HUDEP-2 (cell line): ENCODE results near the gene PYY.
"Not testable (repeated sequence)": the region's sequence is repeated elsewhere in the genome, so short reads cannot be mapped to it uniquely, and the experiment has no call there.

Experiments
- DNase-seq, 76 experiments: peaks; one replicate each; lab custom pipeline; 2025; ENCODE audit not compliant: unreplicated experiment in 76 of 76; lab: John Stamatoyannopoulos, UW

Gene PYY

DNA sequence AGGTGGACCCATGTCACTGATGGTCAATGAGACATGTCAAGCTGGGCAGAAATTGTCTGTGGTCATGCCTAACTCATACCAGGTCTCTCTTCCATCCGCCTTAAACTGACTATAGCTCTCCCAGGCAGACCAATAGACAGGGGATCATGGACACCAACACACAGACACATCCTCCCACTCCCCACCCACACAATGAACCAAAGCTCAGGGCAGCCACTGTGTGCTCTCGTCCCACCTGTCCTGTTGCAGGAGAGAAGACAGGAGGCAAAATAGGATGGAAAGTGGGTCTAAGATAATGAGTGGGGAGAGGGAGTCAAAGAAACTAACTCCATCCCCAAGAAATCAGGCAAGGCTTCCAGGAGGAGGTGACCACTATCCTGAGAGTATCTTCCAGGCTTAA, 3.2 kb downstream of the PYY start:
- DNase-seq = no peak

- DNase-seq = peak in 5 of 76 experiments; percentile 2 to 19 (median 6)
Measured at GRCh38 chr17:43949781-43950180, 4.0 kb downstream of the PYY start.

- no peak for DNase-seq
Measured at GRCh38 chr17:43946781-43947180, 7.0 kb downstream of the PYY start.

DNA sequence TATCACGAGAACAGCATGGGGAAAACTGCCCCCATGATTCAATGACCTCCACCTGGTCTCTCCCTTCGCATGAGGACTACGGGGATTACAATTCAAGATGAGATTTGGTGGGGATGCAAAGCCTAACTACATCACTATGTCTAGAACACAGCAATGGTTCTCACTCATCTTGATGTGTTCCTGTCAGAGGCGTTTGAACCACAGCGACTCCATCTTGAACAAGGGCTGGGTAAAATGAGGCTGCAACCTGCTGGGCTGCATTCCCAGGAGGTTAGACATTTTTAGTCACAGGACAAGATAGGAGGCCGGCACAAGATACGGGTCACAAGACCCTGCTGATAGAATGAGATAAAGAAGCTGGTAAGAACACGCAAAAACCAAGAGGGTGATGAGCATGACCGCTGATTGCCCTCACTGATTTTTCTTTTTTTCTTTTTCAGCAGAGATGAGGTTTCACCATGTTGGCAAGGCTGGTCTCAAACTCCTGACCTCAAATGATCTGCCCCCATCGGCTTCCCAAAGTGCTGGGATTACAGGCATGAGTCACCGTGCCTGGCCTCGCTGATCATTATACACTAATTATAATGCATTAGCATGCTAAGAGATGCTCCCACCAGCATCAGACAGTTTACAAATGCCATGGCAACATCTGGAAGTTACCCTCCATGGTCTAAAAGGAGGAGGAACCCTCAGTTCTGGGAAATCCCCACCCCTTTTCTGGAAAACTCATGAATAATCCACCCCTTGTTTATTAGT, 8.5 kb downstream of the PYY start:
- DNase-seq = peak in 11 of 76 experiments; percentile 4 to 52 (median 11)

DNA sequence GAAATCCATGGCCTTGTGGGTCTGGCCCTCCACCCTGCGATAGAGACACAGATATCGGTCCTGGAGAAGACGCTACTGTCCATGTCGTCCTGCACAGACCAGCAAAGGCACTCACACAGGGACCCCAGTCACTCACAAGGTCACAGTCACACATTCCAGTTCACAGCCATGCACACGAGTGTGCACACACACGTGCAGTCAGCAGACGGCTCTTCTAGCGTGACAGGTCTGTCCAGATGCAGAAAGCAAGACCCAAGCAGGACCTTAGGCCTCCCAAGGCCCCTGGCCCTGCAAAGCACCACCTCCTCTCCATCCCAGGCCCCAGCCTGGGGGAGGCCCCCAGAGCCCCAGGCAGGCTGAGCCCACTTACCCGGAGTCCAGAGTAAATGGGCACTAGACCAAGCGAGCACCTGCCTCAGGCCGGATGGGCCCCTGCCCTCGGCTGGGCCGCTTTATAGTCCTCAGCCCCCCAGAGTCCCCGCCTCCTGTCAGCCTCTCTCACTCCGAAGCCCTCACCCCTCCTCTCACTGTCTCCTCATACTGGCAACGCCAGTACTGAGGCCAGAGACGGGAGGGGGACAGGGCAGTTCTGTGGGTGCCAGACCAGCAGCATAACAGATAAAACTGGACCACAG, 11.6 kb downstream of the PYY start, which contains the start of gene PPY:
Gene PPY, minus strand, starts transcription at position 426 of the 635 bp plus-strand sequence. CDS start 822 bp downstream, outside the sequence.
- no peak for DNase-seq

- peak in 33 of 76 experiments; percentile 5 to 55 (median 18) for DNase-seq
Measured at GRCh38 chr17:43940630-43941029, 13.1 kb downstream of the PYY start.

- DNase-seq = no peak
Measured at GRCh38 chr17:43939886-43940285, 13.9 kb downstream of the PYY start.

- not testable (repeated sequence) for DNase-seq
Measured at GRCh38 chr17:43939452-43939851, 14.3 kb downstream of the PYY start.

- DNase-seq = no peak
Measured at GRCh38 chr17:43938838-43939182, 14.9 kb downstream of the PYY start.

DNA sequence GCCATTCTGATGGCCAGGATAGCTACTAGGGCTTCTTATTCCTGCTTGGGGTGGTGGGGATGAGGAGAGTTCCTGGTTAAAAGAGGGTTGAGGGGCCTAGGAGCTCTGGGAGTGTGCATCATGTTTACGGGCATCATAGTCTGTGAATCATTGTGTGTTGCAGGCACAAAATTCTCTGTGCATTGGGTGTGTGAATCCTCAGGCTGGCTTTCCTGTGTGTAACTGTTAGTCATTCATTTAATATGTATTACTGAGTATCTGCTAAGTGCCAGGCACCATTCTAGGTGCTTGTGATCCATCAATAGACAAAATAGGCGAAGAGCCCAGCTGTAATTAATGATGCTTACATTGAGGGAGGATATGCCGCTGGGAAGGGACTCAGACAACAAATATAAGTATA, 17.3 kb downstream of the PYY start:
- DNase-seq = no peak

- no peak for DNase-seq
Measured at GRCh38 chr17:43935926-43936261, 17.8 kb downstream of the PYY start.

DNA sequence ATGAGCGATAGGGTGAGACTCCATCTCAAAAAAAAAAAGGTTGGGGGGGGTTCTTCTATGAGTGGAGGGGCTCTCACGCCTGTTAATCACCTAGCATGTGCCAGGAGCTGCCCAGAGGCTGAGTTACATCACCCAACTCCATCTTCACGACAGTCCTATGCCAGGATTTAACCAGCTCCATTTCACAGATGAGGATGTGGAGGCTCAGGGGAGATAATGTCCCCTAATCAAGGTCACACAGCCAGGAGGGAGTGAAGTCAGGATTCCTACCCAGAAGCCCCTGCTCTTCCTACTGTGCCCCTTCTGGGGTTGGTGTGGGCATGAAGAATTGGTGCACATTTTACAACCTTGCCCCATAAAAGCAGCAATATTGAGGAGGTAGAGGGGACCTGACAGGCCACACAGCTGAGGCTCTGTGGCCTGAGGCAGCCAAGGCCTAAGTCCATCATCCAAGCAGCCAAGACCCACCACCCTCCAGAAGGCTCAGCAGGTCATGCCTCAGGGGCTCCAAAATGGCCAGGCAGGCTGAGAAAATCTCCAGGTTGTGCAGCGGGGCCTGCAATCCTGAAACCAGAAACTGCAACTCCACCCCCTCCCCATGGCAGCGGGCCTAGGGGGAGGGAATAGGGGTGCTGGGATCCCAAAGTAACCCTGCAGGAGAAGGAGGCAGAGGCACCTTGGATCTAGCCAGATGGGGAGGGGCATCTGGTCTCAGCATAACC, 18.4 kb downstream of the PYY start:
- no peak for DNase-seq

GRCh38 chr17:43932923-43933322, 20.8 kb downstream of the PYY start:
- no peak for DNase-seq

- DNase-seq = no peak
Measured at GRCh38 chr17:43932357-43932756, 21.4 kb downstream of the PYY start.

DNA sequence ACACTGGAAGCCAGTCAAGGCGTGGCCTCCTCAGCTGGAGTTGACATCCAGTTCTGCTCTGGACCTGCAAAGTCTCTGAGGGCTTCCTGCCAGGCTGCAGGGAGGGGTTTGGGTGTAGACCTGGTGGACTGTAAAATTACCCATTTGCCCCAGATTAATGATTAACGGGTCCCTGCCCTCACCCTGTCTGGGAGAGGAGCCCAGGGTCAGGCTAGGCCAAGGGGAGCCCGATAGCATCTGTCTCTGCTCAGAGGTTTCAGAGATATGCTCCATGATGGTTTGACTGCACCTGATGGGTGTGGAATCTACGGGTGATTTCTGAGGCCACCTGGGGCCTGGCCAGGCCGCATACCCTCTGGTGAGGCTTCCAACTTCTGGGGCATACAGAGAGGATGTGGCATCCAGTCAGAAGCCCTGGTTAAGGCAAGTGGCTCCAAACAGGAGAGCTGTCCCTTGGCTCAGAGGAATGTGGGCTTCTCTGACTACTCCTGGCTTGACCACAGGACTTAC, 22.6 kb downstream of the PYY start:
- peak in 1 of 76 experiments; percentile 5 for DNase-seq

DNA sequence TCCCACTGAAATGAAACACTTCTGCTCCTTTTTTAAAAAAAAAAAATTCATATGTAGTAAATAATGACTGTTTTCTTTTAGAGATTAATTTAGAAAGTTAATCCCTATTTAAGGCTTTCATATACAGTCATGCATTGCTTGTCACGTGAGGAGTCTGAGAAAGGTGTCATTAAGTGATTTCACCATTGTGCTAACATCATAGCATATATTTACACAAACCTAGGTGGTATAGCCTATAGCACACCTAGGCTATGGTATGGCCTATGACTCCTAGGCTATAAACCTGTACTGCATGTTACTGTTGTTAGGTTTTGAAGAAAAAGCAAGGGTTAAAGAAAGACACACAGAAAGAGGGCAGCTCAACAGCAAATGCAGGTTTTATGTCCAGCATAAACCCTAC, 25.1 kb downstream of the PYY start:
- no peak for DNase-seq

- DNase-seq = not testable (repeated sequence)
Measured at GRCh38 chr17:43927929-43928328, 25.8 kb downstream of the PYY start.

DNA sequence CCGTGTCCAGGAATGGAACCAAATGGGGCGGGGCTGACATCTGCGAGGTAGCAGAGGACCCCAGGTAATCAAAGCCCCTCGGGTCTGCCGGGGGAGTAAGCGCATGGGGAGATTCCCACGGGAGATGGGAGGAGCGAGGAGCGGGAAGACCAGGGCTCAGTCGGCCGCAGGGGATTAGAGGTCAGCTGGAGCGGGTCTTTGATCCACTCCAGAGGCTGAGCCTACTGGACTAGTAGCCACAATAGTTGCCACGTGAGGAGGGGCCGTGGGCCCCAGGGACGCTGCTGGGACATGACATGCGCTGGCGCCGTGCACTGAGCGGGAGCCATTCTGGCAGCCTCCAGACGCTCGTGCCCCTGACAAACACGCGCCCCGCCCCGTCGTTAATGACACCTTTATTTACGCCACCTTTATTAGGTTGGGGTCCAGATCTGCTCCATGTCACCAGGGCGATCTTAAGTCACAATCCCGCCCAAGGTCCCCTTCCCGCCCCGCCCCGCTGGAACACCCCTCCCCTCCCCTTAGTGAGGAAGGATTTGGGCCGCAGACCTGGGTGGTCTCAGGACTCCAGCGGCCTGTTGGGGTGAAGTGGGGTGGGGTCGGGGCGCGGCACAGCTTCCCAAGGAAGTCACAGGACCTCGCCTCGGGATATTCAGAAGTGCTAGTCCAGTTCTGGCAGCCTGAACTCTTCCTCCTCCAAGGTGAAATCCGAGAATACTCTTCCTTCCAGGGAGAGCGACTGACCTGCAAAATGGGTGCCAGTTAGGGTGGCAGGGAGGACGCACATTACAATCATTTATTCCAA, 26.5 kb downstream of the PYY start:
- no peak for DNase-seq

DNA sequence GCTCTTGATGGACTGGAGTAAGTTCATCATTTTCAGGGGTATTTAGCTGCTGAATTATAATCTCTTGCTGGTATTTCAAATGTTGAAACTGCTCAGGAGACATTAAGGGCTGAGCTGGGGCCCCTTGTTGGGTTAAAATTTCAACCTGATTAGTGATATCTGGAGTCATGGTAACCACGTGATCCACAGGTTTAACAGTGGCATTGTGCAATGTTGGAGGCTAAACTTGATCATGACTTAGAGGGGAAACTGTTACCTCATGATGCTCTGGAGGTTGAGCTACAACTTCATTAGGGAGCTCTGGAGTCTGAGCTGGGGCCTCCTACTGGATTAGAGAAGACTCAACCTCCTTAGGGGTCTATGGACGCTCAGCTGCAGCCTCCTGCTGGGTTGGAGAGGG, 29.2 kb downstream of the PYY start:
- no peak for DNase-seq

GRCh38 chr17:43920500-43921095, 33.1 kb downstream of the PYY start:
- no peak for DNase-seq
